SK-N-SH (cell line): ENCODE measurements around the gene ANLN. TPM values are rescaled to one million over a fixed set of nuclear protein-coding genes. Genes with fewer than 3 reads are reported as not detected.

Experiments used
- CTCF ChIA-PET: fragments of 300-600, 350-600 bp; formaldehyde crosslinking; extraction: SDS; loops from one replicate; lab custom pipeline; 2021; lab: Yijun Ruan, JAX
- POLR2A ChIA-PET: fragments of 350-600 bp; sonication (Branson Sonifier 250); formaldehyde crosslinking; extraction: SDS; loops from one replicate; lab custom pipeline; 2020; ENCODE audit warnings: antibody characterized with exemption, inconsistent platforms; lab: Yijun Ruan, JAX
- DNase-seq: peaks from one replicate; pipeline ENCODE4 v3.0.0; 2012
- H2AFZ ChIP-seq: fragments of 200-600 bp; sonication (generic); 2 replicates; pipeline ENCODE4 v1.8.1; 2016; ENCODE audit warnings: antibody characterized with exemption, mild to moderate bottlenecking, low read depth
- H3F3A ChIP-seq: fragments of 200-600 bp; sonication (generic); replicated peaks from 2 replicates; pipeline ENCODE3; 2016; ENCODE audit warnings: antibody characterized with exemption, mild to moderate bottlenecking; ENCODE audit not compliant: insufficient read depth
- H3K27ac ChIP-seq, 2 experiments: fragments of 200-500 bp in 1 of 2; fragments of 200-600 bp in 1 of 2; sonication (Bioruptor generic) in 1 of 2; sonication (generic), shearing (Covaris generic) in 1 of 2; 2 replicates each; pipeline versions ENCODE4 v1.5.1 to v1.6.1; 2014 to 2016; ENCODE audit warnings: low read depth in 2 of 2, inconsistent platforms in 1 of 2, low read length in 1 of 2, mild to moderate bottlenecking in 1 of 2, mixed read lengths in 1 of 2
- H3K27me3 ChIP-seq: fragments of 200-600 bp; sonication (generic), shearing (Covaris generic); 2 replicates; pipeline ENCODE4 v1.6.1; 2016; ENCODE audit warnings: mixed run types; ENCODE audit not compliant: insufficient read depth
- H3K36me3 ChIP-seq, 2 experiments: fragments of 200-500 bp in 1 of 2; fragments of 200-600 bp in 1 of 2; sonication (Bioruptor generic) in 1 of 2; sonication (generic) in 1 of 2; replicated peaks in 1 of 2; 2 replicates each; pipeline versions ENCODE3 to v1.5.1; 2014 to 2016; ENCODE audit warnings: low read length in 1 of 2, mild to moderate bottlenecking in 1 of 2; ENCODE audit not compliant: insufficient read depth in 2 of 2, control insufficient read depth in 1 of 2
- H3K4me1 ChIP-seq, 2 experiments: fragments of 200-500 bp in 1 of 2; fragments of 200-600 bp in 1 of 2; sonication (Bioruptor generic) in 1 of 2; sonication (generic), shearing (Covaris generic) in 1 of 2; 2 replicates each; pipeline versions ENCODE4 v1.5.1 to v1.6.1; 2014 to 2016; ENCODE audit warnings: low read depth in 1 of 2, low read length in 1 of 2, mixed run types in 1 of 2; ENCODE audit not compliant: insufficient read depth in 2 of 2, control insufficient read depth in 1 of 2
- H3K4me2 ChIP-seq: fragments of 200-600 bp; sonication (generic), shearing (Covaris generic); 2 replicates; pipeline ENCODE4 v1.6.1; 2017; ENCODE audit warnings: mixed run types
- H3K4me3 ChIP-seq, 2 experiments: fragments of 200-500 bp in 1 of 2; fragments of 200-600 bp in 1 of 2; sonication (Bioruptor generic) in 1 of 2; sonication (generic), shearing (Covaris generic) in 1 of 2; 2 replicates each; pipeline versions ENCODE4 v1.5.1 to v1.8.1; 2014 to 2016; ENCODE audit warnings: low read depth in 2 of 2, inconsistent platforms in 1 of 2, low read length in 1 of 2, mild to moderate bottlenecking in 1 of 2, mixed read lengths in 1 of 2, moderate library complexity in 1 of 2
- H3K79me2 ChIP-seq: fragments of 200-600 bp; sonication (generic); 2 replicates; pipeline ENCODE4 v1.8.1; 2017; ENCODE audit warnings: mild to moderate bottlenecking; ENCODE audit not compliant: insufficient read depth
- H3K9ac ChIP-seq: fragments of 200-600 bp; sonication (generic); 2 replicates; pipeline ENCODE4 v1.6.1; 2017; ENCODE audit warnings: mixed run types
- H3K9me2 ChIP-seq: fragments of 200-600 bp; sonication (generic); 2 replicates; pipeline ENCODE4 v1.6.1; 2017; ENCODE audit warnings: mixed run types
- H3K9me3 ChIP-seq: fragments of 200-600 bp; sonication (generic); 2 replicates; pipeline ENCODE4 v1.6.1; 2017; ENCODE audit warnings: mixed run types, mild to moderate bottlenecking, moderate library complexity
- H4K20me1 ChIP-seq: fragments of 200-600 bp; sonication (generic); 2 replicates; pipeline ENCODE4 v1.6.1; 2017; ENCODE audit warnings: mild to moderate bottlenecking, mixed run types; ENCODE audit not compliant: insufficient read depth
- ELF1 ChIP-seq: IDR thresholded peaks from 2 replicates; pipeline ENCODE4 v1.4.0; 2012
- EZH2phosphoT487 ChIP-seq: fragments of 200-600 bp; sonication (generic); IDR thresholded peaks from 2 replicates; pipeline ENCODE4 v1.6.1; 2017; ENCODE audit warnings: low read depth, mixed run types, mild to moderate bottlenecking, antibody characterized with exemption, moderate library complexity, borderline replicate concordance
- FOSL2 ChIP-seq: IDR thresholded peaks from 2 replicates; pipeline ENCODE4 v1.4.0; 2012; ENCODE audit warnings: low read depth, mild to moderate bottlenecking, moderate library complexity, borderline replicate concordance
- FOXJ3 ChIP-seq: sonication (generic); formaldehyde crosslinking; IDR thresholded peaks from 2 replicates; pipeline ENCODE4 v1.5.1; 2020; ENCODE audit warnings: mild to moderate bottlenecking, missing genetic modification reagents
- FOXM1 ChIP-seq: IDR thresholded peaks from 2 replicates; pipeline ENCODE4 v1.4.0; 2012; ENCODE audit warnings: low read depth, mild to moderate bottlenecking
- NRF1 ChIP-seq: IDR thresholded peaks from 2 replicates; pipeline ENCODE4 v1.6.1; 2012; ENCODE audit warnings: low read depth, mild to moderate bottlenecking, low read length
- RCOR1 ChIP-seq: fragments of 150-350 bp; IDR thresholded peaks from 2 replicates; pipeline ENCODE4 v1.6.1; 2017; ENCODE audit warnings: antibody characterized with exemption, low read length
- TEAD4 ChIP-seq: IDR thresholded peaks from 2 replicates; pipeline ENCODE4 v1.4.0; 2012; ENCODE audit warnings: mild to moderate bottlenecking, borderline replicate concordance; ENCODE audit not compliant: insufficient read depth
- whole genome bisulfite sequencing: methylation state at CpG from one replicate; pipeline ENCODE4 v1.1.6; 2017; ENCODE audit warnings: low lambda C conversion rate; 5-methylcytosine and 5-hydroxymethylcytosine counted together
- polyA plus RNA-seq, 3 experiments: library from polyadenylated mRNA; depleted of rRNA; stranded (reverse); fragments of >200 nt; gene quantifications; 2 replicates each; pipeline ENCODE4 v1.2.3, GENCODE V29; 2012
- TF ChIP-seq, protein P1 (sequence below): fragments of 150-350 bp; IDR thresholded peaks from 2 replicates; pipeline ENCODE4 v1.6.1; 2017; ENCODE audit warnings: antibody characterized with exemption, low read length, low read depth, borderline replicate concordance
- TF ChIP-seq, protein P2 (sequence below): IDR thresholded peaks from 2 replicates; pipeline ENCODE4 v1.4.0; 2012; ENCODE audit warnings: low read depth, borderline replicate concordance
- TF ChIP-seq, protein P3 (sequence below): IDR thresholded peaks from 2 replicates; pipeline ENCODE4 v1.6.1; 2012; ENCODE audit warnings: mild to moderate bottlenecking, low read depth, low read length, moderate library complexity

Gene ANLN
- polyA plus RNA-seq, 1 of the 3 experiments (the other 2 are of a cell fraction): 17.1 TPM

DNA sequence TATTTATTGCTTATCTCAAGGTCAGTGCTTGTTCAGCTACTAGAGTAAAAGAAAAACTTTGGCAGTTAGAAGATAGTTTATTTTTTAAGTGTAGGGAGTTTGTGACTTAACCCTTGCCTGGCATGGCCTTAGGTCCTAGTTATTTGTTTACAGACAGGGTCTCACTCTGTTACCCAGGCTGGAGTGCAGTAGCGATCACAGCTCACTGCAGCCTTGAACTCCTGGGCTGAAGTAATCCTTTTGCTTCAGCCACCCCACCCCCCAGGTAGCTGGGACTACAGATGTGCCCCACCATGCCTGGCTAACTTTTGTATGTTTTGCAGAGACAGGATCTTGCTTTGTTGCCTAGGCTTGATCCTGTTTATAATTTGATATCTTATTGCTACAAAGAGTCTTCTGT is 4.2 kb downstream of the ANLN start:
- peak overlapping the region; percentile 97 for H3K4me2 ChIP-seq
- H3K36me3 ChIP-seq: peaks cover 14 to 29% of the 10 kb centered on the region in 2 experiments
- no peak for DNase-seq
- CTCF ChIA-PET: interaction anchor here (1.7 to 2.7 kb wide), 3 partner anchors 48 to 477 kb away, joined by 3 to 9 read pairs (median 6); no protein-coding TSS in a partner anchor
- H3K9me2 ChIP-seq: no peaks in the 10 kb centered on the region
- H3K9me3 ChIP-seq: no peaks in the 10 kb centered on the region
- no peak overlapping the region for H3K4me3 ChIP-seq
- H3K27me3 ChIP-seq: no peaks in the 10 kb centered on the region
- H3F3A ChIP-seq: peaks cover 25% of the 10 kb centered on the region
- WGBS: 83% methylated on average over 1 of the region's 1 CpG
- peaks cover 23 to 25% of the 10 kb centered on the region in 2 experiments for H3K4me1 ChIP-seq
- peak overlapping the region; percentile 87 to 94; a peak in 3 of 4 replicates for H3K27ac ChIP-seq
- H3K79me2 ChIP-seq: peaks cover 91% of the 10 kb centered on the region
- TF ChIP-seq EZH2phosphoT487: no peak
- TF ChIP-seq, protein P1, sequence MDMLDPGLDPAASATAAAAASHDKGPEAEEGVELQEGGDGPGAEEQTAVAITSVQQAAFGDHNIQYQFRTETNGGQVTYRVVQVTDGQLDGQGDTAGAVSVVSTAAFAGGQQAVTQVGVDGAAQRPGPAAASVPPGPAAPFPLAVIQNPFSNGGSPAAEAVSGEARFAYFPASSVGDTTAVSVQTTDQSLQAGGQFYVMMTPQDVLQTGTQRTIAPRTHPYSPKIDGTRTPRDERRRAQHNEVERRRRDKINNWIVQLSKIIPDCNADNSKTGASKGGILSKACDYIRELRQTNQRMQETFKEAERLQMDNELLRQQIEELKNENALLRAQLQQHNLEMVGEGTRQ: no peak
- TF ChIP-seq TEAD4: no peak
- no peak for TF ChIP-seq ELF1
- TF ChIP-seq, protein P2, sequence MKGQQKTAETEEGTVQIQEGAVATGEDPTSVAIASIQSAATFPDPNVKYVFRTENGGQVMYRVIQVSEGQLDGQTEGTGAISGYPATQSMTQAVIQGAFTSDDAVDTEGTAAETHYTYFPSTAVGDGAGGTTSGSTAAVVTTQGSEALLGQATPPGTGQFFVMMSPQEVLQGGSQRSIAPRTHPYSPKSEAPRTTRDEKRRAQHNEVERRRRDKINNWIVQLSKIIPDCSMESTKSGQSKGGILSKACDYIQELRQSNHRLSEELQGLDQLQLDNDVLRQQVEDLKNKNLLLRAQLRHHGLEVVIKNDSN: no peak
- TF ChIP-seq, protein P3, sequence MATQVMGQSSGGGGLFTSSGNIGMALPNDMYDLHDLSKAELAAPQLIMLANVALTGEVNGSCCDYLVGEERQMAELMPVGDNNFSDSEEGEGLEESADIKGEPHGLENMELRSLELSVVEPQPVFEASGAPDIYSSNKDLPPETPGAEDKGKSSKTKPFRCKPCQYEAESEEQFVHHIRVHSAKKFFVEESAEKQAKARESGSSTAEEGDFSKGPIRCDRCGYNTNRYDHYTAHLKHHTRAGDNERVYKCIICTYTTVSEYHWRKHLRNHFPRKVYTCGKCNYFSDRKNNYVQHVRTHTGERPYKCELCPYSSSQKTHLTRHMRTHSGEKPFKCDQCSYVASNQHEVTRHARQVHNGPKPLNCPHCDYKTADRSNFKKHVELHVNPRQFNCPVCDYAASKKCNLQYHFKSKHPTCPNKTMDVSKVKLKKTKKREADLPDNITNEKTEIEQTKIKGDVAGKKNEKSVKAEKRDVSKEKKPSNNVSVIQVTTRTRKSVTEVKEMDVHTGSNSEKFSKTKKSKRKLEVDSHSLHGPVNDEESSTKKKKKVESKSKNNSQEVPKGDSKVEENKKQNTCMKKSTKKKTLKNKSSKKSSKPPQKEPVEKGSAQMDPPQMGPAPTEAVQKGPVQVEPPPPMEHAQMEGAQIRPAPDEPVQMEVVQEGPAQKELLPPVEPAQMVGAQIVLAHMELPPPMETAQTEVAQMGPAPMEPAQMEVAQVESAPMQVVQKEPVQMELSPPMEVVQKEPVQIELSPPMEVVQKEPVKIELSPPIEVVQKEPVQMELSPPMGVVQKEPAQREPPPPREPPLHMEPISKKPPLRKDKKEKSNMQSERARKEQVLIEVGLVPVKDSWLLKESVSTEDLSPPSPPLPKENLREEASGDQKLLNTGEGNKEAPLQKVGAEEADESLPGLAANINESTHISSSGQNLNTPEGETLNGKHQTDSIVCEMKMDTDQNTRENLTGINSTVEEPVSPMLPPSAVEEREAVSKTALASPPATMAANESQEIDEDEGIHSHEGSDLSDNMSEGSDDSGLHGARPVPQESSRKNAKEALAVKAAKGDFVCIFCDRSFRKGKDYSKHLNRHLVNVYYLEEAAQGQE: no peak
- TF ChIP-seq RCOR1: no peak
- no peak for TF ChIP-seq NRF1
- no peak for TF ChIP-seq FOSL2
- no peak for TF ChIP-seq FOXM1
- no peak for TF ChIP-seq FOXJ3 (CRISPR knock-in tag)
- peaks cover 22% of the 10 kb centered on the region; the same call in 1 of the 2 replicates for H4K20me1 ChIP-seq
- H3K9ac ChIP-seq: peak overlapping the region; percentile 19; the same call in 1 of the 2 replicates
- peak overlapping the region; percentile 14; the same call in 1 of the 2 replicates for H2AFZ ChIP-seq
- POLR2A ChIA-PET: no interaction called here
